Measurements from ENCODE around the gene VSTM4.

VSTM4 gene

GRCh38 chr10:49144058-49144720 lies 28.9 kb upstream of the VSTM4 start:
- peak; percentile 83 for DNase-seq (ENCODE audit: low read depth)
- TF ChIP-seq CTCF (conservative IDR thresholded peaks at IDR 0.05; ENCODE audit: low read length): no peak
- no peak overlapping the region for H3K4me3 ChIP-seq (ENCODE audit: low read length)

- no peak for DNase-seq (ENCODE audit: low read depth)
- no peak for TF ChIP-seq CTCF (conservative IDR thresholded peaks at IDR 0.05; ENCODE audit: low read length)
- no peak overlapping the region for H3K4me3 ChIP-seq (ENCODE audit: low read length)
These were observed 27.9 kb upstream of the VSTM4 start for GRCh38 chr10:49143249-49143648.

GRCh38 chr10:49141541-49142332 lies 26.4 kb upstream of the VSTM4 start:
- no peak for TF ChIP-seq CTCF (conservative IDR thresholded peaks at IDR 0.05; ENCODE audit: low read length)
- no peak overlapping the region for H3K4me3 ChIP-seq (ENCODE audit: low read length)
- DNase-seq (ENCODE audit: low read depth): peak; percentile 40

GRCh38 chr10:49140304-49141177 lies 25.2 kb upstream of the VSTM4 start:
- peak; percentile 61 for DNase-seq (ENCODE audit: low read depth)
- TF ChIP-seq CTCF (conservative IDR thresholded peaks at IDR 0.05; ENCODE audit: low read length): no peak
- no peak overlapping the region for H3K4me3 ChIP-seq (ENCODE audit: low read length)

- 0 out of 2 replicates have a peak overlapping the region, but pooled peaks have one; percentile 17 for H3K4me3 ChIP-seq (ENCODE audit: low read length)
- peak; percentile 95 for DNase-seq (ENCODE audit: low read depth)
- TF ChIP-seq CTCF (conservative IDR thresholded peaks at IDR 0.05; ENCODE audit: low read length): no peak
These were observed 24.5 kb upstream of the VSTM4 start for GRCh38 chr10:49139846-49140195.

- TF ChIP-seq CTCF (conservative IDR thresholded peaks at IDR 0.05; ENCODE audit: low read length): no peak
- peak; percentile 92 for DNase-seq (ENCODE audit: low read depth)
- peak overlapping the region; percentile 17 for H3K4me3 ChIP-seq (ENCODE audit: low read length)
These were observed 23.9 kb upstream of the VSTM4 start for GRCh38 chr10:49139028-49139845.
